Fibroblast of pulmonary artery (primary cell): ENCODE results near the gene LMBR1L.

ENCODE experiments used
- DNase-seq: peaks from one replicate; pipeline ENCODE4 v3.0.0-alpha.2; 2010; ENCODE audit warnings: low read depth
- H3K4me3 ChIP-seq: replicated peaks from 2 replicates; pipeline ENCODE4 v1.5.1; 2011; ENCODE audit warnings: low read depth, mild to moderate bottlenecking, control low read depth, low read length, moderate library complexity
- TF ChIP-seq, protein P1 (sequence below): IDR thresholded peaks from 2 replicates; pipeline ENCODE4 v1.5.1; 2011; ENCODE audit warnings: mild to moderate bottlenecking, control low read depth, low read length, inconsistent platforms; ENCODE audit errors: missing control alignments

Gene LMBR1L

DNA sequence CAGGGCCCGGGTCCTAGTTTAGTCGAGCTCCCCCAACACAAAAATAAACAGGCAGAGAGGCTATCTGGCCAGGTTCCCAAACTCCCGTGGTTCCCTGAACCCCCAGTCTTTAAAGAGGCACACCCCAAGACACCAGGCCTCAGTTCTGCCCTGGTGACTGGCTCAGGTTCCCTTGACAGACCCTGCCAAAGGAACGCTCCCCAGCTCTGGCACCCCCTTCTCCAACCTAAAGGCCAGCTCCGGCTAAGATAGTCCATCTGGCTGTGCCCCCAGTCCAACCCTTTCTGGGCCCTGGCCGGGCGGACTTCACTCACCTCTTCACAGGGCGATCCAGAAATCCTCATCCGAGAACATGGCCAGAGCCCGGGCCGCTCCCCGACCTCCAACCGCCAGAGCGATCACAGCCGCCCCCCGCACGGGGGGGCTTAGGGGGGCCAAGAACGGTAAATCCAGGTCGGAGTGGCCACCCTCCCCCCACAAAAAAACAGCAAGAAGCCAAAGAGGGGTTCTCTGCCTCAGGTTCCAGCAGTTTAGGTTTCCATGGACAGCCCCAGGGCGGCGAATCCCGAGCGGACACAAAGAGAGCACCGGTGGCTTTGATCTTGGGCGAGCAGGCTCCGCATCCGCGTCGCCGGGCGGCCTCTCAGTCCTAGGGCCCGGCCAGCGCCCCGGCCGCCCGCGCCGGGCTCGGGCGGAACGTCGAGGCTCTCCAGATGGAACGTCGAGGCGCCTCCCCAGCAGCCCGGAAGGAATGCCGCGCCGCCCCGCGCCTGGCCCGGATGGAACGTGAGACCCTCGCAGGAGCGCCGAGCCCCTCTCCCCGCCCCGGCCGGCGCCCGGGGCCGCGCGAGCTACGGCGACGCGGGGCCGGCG is 51.1 kb downstream of the LMBR1L start:
- peak; percentile 28 for DNase-seq
- TF ChIP-seq, protein P1, sequence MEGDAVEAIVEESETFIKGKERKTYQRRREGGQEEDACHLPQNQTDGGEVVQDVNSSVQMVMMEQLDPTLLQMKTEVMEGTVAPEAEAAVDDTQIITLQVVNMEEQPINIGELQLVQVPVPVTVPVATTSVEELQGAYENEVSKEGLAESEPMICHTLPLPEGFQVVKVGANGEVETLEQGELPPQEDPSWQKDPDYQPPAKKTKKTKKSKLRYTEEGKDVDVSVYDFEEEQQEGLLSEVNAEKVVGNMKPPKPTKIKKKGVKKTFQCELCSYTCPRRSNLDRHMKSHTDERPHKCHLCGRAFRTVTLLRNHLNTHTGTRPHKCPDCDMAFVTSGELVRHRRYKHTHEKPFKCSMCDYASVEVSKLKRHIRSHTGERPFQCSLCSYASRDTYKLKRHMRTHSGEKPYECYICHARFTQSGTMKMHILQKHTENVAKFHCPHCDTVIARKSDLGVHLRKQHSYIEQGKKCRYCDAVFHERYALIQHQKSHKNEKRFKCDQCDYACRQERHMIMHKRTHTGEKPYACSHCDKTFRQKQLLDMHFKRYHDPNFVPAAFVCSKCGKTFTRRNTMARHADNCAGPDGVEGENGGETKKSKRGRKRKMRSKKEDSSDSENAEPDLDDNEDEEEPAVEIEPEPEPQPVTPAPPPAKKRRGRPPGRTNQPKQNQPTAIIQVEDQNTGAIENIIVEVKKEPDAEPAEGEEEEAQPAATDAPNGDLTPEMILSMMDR, result no peak
- H3K4me3 ChIP-seq, result peak overlapping the region; percentile 87

DNA sequence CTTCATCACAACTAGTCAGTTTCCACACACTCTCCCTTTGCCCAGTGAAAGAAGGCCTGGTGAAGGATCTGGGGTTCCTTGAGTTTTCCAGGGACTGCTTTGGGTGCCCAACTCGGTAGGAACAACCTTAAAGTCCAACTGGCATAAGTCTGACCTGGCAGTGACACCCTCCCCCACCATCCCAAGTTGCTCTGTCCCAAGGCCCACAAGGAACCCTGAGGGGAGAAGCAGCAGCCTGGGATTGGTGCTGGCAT is 51.7 kb downstream of the LMBR1L start:
- no peak for DNase-seq
- peak overlapping the region; percentile 87 for H3K4me3 ChIP-seq
- TF ChIP-seq, protein P1, result no peak

DNA sequence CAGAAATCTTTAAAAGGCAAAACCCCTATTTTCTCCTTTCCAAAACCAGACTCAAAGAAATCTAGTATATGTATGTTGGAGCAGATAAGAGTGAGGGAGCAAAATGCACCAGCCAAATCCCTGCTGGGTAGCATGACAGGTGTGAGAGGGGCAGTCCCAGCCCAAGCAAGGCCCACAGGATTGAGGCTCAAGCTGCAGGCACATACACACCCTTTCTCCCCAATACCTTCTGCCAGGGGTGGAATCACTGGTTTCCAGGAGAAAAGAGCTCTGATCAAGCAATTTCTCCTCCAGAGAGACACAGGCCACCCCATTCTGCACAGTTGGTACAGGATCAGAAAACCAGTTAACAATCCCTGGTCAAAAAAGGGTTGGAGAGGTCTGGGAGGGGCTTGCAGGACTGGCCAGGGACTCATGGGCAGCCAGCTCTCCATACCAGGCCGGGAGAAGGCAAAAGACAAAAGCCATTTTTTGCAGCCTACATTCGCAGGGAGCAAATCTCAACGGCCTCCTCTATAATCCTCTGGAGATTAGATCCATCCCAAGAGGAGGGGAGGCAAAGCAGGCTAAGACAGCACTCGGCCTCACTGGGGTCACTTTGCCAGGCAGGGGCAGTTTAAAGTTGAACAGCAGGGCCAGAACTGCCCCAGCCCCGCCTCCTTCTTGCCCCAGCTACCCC is 52.1 kb downstream of the LMBR1L start:
- H3K4me3 ChIP-seq, result peak overlapping the region; percentile 87
- TF ChIP-seq, protein P1, result no peak
- DNase-seq, result no peak

DNA sequence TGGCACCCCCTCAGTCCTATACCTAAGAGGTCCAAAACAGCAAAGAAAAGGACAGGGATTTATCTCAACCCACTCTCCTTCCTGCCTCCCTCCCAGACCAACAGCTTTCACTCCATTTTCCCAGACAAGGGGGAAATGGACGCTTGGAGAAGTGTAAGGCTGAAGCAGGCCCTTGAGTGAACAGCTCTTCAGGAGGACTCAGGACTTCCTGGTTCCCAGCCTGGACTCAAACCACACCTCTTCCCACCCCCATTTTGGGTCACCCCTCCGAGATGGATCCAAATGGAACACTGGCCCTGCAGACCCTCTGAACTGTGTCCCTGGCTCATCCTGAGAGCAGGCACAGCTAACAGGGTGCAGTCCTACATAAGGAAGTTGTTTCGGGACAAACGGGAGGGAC is 52.8 kb downstream of the LMBR1L start:
- TF ChIP-seq, protein P1, result no peak
- H3K4me3 ChIP-seq, result peak overlapping the region; percentile 87
- DNase-seq, result no peak

DNA sequence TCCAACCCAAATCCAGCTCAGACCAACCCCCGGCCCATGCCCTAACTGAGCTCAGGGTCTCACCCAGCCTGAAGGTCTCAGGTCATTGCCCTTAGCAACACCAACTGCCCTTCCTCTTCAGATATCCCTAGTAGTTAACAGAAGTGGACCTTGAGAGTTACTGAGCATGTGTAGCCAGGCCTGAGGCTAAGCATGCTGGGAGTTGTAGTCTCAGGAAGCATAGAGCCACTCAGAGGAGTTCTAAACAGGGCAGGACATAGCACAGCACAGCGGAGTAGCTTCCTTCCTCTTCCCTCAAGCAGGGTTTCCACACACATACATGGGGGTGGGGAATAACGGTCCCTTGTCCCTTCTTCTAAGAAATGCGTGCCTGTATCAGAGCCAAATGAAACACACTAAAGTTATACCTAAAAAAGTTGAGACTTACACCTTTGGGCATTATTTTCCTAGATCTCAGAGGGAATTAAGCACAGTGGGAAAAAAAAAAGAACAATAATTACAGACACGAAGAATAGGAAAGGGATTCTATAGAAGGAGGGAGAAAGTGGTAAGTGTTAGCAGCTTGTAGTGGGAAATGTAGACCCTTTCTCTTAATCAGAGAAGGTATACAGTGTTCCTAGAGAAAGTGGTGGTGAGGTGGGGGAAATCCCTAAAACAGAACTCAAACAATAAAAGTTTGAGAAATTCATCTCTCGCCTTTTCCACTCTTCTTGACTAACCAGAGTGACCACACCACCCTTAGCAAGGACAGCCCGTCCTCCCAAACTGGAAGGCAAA is 54.5 kb downstream of the LMBR1L start:
- H3K4me3 ChIP-seq, result peak overlapping the region; percentile 87
- TF ChIP-seq, protein P1, result no peak
- DNase-seq, result peak; percentile 87

DNA sequence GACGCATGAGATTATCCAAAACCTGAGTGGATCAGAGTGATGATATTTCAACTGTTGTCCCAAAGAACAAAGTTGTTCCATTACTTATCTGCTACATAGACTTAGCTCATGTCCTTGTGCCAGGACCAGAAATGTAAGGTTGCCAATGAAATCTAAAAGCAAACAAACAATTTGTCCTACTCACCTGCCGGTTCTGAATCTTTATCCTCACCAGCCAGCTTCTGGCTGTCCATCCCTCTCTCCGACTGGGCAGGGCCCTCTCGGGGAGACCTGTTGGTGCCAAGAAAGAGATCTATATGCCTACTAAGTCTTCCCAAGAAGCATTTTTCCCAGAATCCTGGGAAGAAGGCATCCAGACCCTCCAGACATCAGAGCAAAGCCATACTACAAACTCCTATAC is 55.6 kb downstream of the LMBR1L start:
- no peak for DNase-seq
- TF ChIP-seq, protein P1, result no peak
- no peak overlapping the region for H3K4me3 ChIP-seq
